ENCODE results near the gene ARF3. TPM values are rescaled to one million over a fixed set of nuclear protein-coding genes. Genes with fewer than 3 reads are reported as not detected.

ARF3 gene
- total RNA-seq, 1 donor from 2014 or later, result 128 TPM

GRCh38 chr12:48960834-48961233 is 3.5 kb upstream of the ARF3 start:
- no peak for TF ChIP-seq CTCF (IDR thresholded peaks at IDR 0.05)
- Mint-ChIP-seq H3K27ac (ENCODE audit: unreplicated experiment) (no peak overlapping the region), H3K4me1 (ENCODE audit: low read depth) (peaks cover 10% of the 10 kb centered on the region), H3K36me3 (ENCODE audit: low read depth) (no peaks in the 10 kb centered on the region), H3K27me3 (ENCODE audit: low read depth) (peaks cover 11% of the 10 kb centered on the region), H3K9me3 (ENCODE audit: low read depth) (no peaks in the 10 kb centered on the region), H3K4me3 (ENCODE audit: unreplicated experiment) (no peak overlapping the region)
- no peak for DNase-seq (ENCODE audit: low spot score)

GRCh38 chr12:48958049-48958388 is 732 bp upstream of the ARF3 start:
- no peak for TF ChIP-seq CTCF (IDR thresholded peaks at IDR 0.05)
- H3K4me1 Mint-ChIP-seq (ENCODE audit: low read depth), result peaks cover 27% of the 10 kb centered on the region
- H3K27ac Mint-ChIP-seq (ENCODE audit: unreplicated experiment), result peak overlapping the region; percentile 93
- H3K36me3 Mint-ChIP-seq (ENCODE audit: low read depth), result no peaks in the 10 kb centered on the region
- H3K27me3 Mint-ChIP-seq (ENCODE audit: low read depth), result peaks cover 8% of the 10 kb centered on the region
- H3K4me3 Mint-ChIP-seq (ENCODE audit: unreplicated experiment), result peak overlapping the region; percentile 98
- DNase-seq (ENCODE audit: low spot score), result no peak
- no peaks in the 10 kb centered on the region for H3K9me3 Mint-ChIP-seq (ENCODE audit: low read depth)

GRCh38 chr12:48956279-48957140 is 777 bp downstream of the ARF3 start:
- no peaks in the 10 kb centered on the region for H3K9me3 Mint-ChIP-seq (ENCODE audit: low read depth)
- peaks cover 8% of the 10 kb centered on the region for H3K27me3 Mint-ChIP-seq (ENCODE audit: low read depth)
- peak overlapping the region; percentile 98 for H3K4me3 Mint-ChIP-seq (ENCODE audit: unreplicated experiment)
- peak; percentile 93 for DNase-seq (ENCODE audit: low spot score)
- peak overlapping the region; percentile 93 for H3K27ac Mint-ChIP-seq (ENCODE audit: unreplicated experiment)
- no peaks in the 10 kb centered on the region for H3K36me3 Mint-ChIP-seq (ENCODE audit: low read depth)
- peak; percentile 54 for TF ChIP-seq CTCF (IDR thresholded peaks at IDR 0.05)
- peaks cover 27% of the 10 kb centered on the region for H3K4me1 Mint-ChIP-seq (ENCODE audit: low read depth)

- no peak overlapping the region for H3K4me3 Mint-ChIP-seq (ENCODE audit: unreplicated experiment)
- no peaks in the 10 kb centered on the region for H3K9me3 Mint-ChIP-seq (ENCODE audit: low read depth)
- TF ChIP-seq CTCF (IDR thresholded peaks at IDR 0.05), result no peak
- peaks cover 29% of the 10 kb centered on the region for H3K4me1 Mint-ChIP-seq (ENCODE audit: low read depth)
- H3K36me3 Mint-ChIP-seq (ENCODE audit: low read depth), result no peaks in the 10 kb centered on the region
- peak; percentile 33 for DNase-seq (ENCODE audit: low spot score)
- H3K27me3 Mint-ChIP-seq (ENCODE audit: low read depth), result peaks cover 2% of the 10 kb centered on the region
- no peak overlapping the region for H3K27ac Mint-ChIP-seq (ENCODE audit: unreplicated experiment)
Measured at GRCh38 chr12:48954841-48955501, 2.3 kb downstream of the ARF3 start.

- Mint-ChIP-seq H3K27me3 (ENCODE audit: low read depth) (no peaks in the 10 kb centered on the region), H3K4me3 (ENCODE audit: unreplicated experiment) (no peak overlapping the region), H3K27ac (ENCODE audit: unreplicated experiment) (no peak overlapping the region), H3K36me3 (ENCODE audit: low read depth) (no peaks in the 10 kb centered on the region), H3K9me3 (ENCODE audit: low read depth) (no peaks in the 10 kb centered on the region), H3K4me1 (ENCODE audit: low read depth) (peaks cover 29% of the 10 kb centered on the region)
- peak; percentile 47 for DNase-seq (ENCODE audit: low spot score)
- no peak for TF ChIP-seq CTCF (IDR thresholded peaks at IDR 0.05)
Measured at GRCh38 chr12:48954061-48954460, 3.2 kb downstream of the ARF3 start.
